NK-92 treated with Interleukin-12 subunit alpha and Interleukin-12 subunit beta, amount 100 ng/mL, for 24 hours (cell line): ENCODE measurements around the gene KPTN.

ENCODE experiments used
- DNase-seq: peaks from one replicate; lab custom pipeline; 2025; lab: John Stamatoyannopoulos, UW

Gene KPTN

GRCh38 chr19:47483800-47484690, at the start of gene KPTN:
Gene KPTN (minus strand): TSS chr19:47484219. CDS start chr19:47484160, 59 bp downstream.
- DNase-seq, result peak; percentile 86

DNA sequence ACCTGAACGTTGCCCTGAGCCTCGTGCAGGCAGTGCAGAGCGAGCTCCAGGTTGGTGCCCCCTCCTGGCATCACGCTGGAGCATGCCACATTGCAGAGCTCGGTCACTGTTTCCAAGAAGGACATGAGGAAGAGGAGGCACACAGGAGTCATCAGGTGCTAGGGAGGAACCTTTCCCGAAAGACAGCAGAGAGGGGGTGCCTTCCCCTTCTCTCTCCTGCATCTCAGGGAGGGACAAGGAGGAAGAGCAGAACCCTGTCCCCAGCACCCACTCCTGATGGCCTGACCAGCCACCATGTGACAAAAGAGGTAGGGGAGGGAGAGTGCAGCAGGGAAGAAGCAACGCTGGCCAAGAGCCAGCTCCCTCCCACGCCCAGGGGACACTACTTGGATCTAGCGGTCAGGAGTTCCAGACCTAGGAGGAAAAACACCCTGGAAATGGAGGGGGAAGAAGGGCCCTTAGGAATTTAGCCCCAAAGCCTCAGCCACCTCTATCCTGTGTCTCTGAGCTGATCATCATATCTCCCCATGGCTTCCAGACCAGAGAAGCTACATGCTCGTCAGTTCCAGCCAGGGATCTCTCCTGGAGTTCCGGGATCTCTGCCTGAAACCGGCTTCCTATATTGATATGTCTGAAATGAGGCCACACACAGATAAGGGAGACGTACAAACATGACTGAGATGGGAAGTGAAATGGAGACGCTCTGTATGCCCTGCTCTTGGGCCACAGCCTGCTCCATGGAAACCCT, 47.8 kb upstream of the KPTN start:
- DNase-seq, result no peak

- no peak for DNase-seq
Measured at GRCh38 chr19:47529018-47529742, 45.2 kb upstream of the KPTN start.

DNA sequence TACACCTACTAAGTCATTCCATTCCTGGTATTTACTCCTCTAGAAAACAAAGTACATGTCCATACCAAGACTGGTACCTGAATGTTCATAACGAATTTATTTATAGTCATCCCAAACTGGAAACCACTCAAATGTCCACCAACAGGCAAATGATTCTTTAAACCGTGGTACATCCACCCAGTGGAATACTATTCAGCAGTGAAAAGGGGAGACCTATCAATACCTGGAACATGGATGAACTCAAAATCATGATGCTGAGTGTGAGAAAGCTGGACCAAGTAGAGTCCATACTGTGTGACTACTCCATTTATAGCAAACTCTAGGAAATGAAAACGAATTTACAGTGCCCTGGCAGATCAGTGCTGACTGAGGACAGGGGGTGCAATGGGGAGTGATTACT, 42.8 kb upstream of the KPTN start:
- DNase-seq, result no peak

GRCh38 chr19:47523473-47523872, 39.5 kb upstream of the KPTN start:
- no peak for DNase-seq

- no peak for DNase-seq
Measured at GRCh38 chr19:47521473-47522180, 37.6 kb upstream of the KPTN start.

- DNase-seq, result no peak
Measured at GRCh38 chr19:47520839-47521238, 36.8 kb upstream of the KPTN start.

- DNase-seq, result no peak
Measured at GRCh38 chr19:47520343-47520806, 36.4 kb upstream of the KPTN start.

DNA sequence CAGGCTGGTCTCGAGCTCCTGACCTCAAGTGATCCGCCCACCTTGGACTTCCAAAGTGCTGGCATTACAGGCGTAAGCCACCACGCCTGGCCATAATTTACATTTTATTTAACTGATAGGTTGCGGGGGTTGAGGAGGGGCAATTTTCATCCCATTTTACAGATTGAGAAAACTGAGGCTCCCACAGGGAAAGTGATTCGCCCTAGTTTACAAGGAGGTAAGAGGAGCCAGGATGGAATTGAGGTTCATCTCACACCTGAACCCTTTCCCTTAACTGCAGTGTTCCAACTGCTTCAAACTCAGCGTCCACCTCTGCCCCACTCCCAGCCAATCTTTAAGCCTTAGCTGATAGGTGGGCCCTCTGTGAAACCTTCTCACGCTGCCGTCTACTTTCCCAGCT, 34.8 kb upstream of the KPTN start:
- no peak for DNase-seq

- peak; percentile 58 for DNase-seq
Measured at GRCh38 chr19:47518139-47518538, 34.1 kb upstream of the KPTN start.

- DNase-seq, result peak; percentile 100
Measured at GRCh38 chr19:47514869-47515588, 31.0 kb upstream of the KPTN start, which contains the start of gene NAPA. Gene NAPA (minus strand): TSS chr19:47515063. CDS start chr19:47514940, 123 bp downstream.

DNA sequence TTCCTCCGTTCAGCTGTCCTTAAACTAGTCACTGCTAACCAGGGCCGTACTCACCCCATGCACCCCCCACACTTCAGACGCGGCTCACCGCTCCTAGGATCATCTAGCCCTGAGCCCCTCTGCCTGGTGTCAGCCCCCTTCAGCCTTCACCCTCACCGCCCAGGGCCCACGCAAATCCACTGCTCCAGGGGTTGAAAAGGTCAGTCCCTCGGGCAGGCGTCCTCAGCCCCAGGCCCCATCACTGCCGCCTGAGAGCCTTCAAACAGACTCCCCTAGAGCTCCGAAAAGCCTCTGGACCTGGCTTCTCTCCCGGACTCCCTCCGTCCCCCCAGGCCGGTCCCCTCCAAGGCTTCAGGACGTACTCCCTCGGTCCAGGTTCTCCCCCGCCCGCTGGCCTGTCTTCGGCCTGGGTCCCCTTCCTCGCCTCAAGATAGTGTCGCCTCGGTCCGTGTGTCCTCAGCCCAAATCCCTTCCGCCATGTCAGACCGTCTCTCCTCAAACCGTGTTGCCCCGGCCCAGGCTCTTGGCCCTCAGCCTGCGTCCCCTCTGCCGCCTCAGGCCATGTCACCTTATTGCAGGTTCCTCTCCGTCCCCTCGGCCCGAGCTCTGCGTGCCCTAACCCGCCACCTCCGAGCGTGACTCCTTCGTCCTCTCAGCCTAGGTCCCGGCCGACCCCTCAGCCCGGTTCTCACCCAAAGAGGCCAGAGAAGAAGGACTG, 30.3 kb upstream of the KPTN start:
- no peak for DNase-seq

DNA sequence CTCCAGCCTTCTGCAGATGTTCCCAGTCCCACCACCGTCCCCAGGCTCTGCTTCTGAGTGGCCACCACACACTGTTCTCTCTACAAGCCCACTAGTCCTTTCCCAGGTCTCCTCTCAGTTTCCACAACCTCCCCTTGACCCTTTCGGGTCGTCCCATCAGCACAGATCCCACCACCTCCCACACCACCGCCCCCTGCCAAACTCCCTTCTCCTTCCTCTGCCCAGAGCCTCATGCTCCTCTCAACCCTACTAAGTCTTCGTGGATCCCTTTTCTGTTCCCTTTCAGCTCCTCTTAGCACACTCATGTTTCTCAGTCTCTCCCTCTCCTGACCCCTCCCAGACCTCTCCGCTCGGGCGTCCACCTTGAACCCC, 28.9 kb upstream of the KPTN start:
- DNase-seq, result no peak

- no peak for DNase-seq
Measured at GRCh38 chr19:47512183-47512947, 28.3 kb upstream of the KPTN start.

GRCh38 chr19:47511681-47512080, 27.7 kb upstream of the KPTN start:
- no peak for DNase-seq

- no peak for DNase-seq
Measured at GRCh38 chr19:47511128-47511517, 27.1 kb upstream of the KPTN start.

DNA sequence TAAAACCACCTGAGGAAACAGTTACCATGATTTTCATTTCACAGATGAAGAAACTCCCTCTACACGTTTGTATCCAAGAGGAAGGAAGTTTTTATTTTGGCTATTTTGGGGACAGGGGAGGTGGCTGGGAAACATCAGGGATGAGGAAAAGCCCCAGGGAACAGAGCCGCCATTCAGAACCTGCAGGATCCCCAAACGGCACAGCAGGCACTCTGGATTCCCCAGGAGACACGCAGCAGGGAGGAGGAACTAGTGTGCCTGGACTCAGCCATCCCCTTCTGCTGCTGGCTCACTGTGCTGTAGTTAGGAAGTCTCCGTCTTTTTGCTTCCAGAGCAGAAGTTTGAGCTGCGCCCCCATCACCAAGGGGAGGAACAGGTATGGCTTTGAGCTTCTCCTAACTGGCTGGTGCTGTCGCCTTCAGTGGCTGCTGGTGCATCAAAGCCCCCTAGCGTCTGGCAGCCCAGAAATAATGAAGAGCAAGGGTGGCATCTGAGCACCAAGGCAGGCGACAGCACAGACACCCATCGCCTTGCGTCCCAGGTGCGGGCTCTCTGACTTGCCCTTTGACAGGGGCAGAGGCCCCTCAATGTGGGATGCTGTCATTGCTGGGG, 26.6 kb upstream of the KPTN start:
- no peak for DNase-seq

DNA sequence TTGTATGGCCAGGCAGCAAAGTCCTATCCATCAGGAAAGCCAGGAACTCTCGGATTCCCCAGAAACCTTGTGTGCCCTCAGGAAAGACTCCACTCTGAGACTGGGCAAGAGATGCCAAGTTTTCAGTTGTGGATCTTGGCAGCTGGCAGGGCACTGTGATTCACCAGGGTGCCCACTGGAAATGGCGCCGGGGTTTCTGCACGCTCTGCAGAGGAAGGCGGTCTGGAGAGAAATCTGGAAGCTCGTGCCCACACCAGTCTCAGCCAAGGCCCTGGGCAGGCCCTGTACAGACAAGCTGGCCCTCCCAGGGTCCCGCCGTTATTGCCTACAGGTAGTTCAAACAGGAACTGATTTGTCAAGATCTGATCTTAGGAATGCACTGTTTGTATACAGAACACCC, 26.0 kb upstream of the KPTN start:
- DNase-seq, result no peak

- DNase-seq, result no peak
Measured at GRCh38 chr19:47509170-47509847, 25.3 kb upstream of the KPTN start.
